Measurements from ENCODE around the gene ARPC5L. TPM values are rescaled to one million over a fixed set of nuclear protein-coding genes. Genes with fewer than 3 reads are reported as not detected.

ARPC5L gene
- total RNA-seq, 1 experiment from 2014 or later = 73.9 TPM

GRCh38 chr9:124908098-124908497 is 46.2 kb downstream of the ARPC5L start:
- no peak for DNase-seq (ENCODE audit: low spot score)
- no peak overlapping the region for H3K27ac ChIP-seq (ENCODE audit: low read depth, low read length, poor library complexity, severe bottlenecking)
- H3K4me3 ChIP-seq (ENCODE audit: low read depth, low read length, poor library complexity, severe bottlenecking) = no peak overlapping the region
- no TSS peak for BruUV-seq (replicated peaks)
- H3K9me3 ChIP-seq (ENCODE audit: low read depth, low read length, poor library complexity, severe bottlenecking) = no peaks in the 10 kb centered on the region
- H3K36me3 ChIP-seq (ENCODE audit: insufficient read depth, low read length, poor library complexity, severe bottlenecking) = no peaks in the 10 kb centered on the region
- no peaks in the 10 kb centered on the region for H3K27me3 ChIP-seq (replicated peaks; ENCODE audit: insufficient read depth, low read depth, low read length, poor library complexity)
- intact Hi-C loops (cut with micrococcal nuclease; ENCODE audit: unreplicated experiment) = no loop called here
- H3K4me1 ChIP-seq (ENCODE audit: insufficient read depth, low read length, poor library complexity, severe bottlenecking) = no peaks in the 10 kb centered on the region
- POLR2A ChIA-PET (ENCODE audit: low non-redundant PET) = no interaction called here
- CTCF ChIA-PET = no interaction called here
- TF ChIP-seq CTCF (conservative IDR thresholded peaks at IDR 0.05; ENCODE audit: low read depth, low read length) = no peak

DNA sequence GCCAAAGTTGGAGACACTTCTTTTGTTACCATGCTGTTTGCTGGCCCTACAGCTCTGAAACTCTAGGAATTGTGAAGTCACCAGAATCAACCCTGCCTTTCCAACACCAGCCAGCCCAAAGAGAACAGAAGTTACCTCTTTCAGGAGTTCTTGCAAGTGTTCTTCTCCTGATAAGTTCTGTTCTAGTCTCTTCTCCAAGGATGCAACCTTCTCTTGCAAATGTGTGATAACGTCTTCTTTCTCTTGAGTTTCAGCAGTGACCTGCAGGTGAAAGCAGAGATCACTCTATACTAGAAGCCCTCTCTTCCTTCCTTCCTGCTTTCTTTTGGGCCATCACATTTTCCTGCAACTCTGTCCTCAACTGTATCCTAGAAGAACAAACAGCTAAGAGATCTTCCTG is 49.8 kb downstream of the ARPC5L start:
- no peak overlapping the region for H3K27ac ChIP-seq (ENCODE audit: low read depth, low read length, poor library complexity, severe bottlenecking)
- POLR2A ChIA-PET (ENCODE audit: low non-redundant PET) = no interaction called here
- TF ChIP-seq EZH2 (IDR thresholded peaks at IDR 0.05; ENCODE audit: borderline replicate concordance, low read depth, low read length, poor library complexity, severe bottlenecking) (no peak), CTCF (conservative IDR thresholded peaks at IDR 0.05; ENCODE audit: low read depth, low read length) (no peak)
- H3K4me1 ChIP-seq (ENCODE audit: insufficient read depth, low read length, poor library complexity, severe bottlenecking) = no peaks in the 10 kb centered on the region
- no peaks in the 10 kb centered on the region for H3K9me3 ChIP-seq (ENCODE audit: low read depth, low read length, poor library complexity, severe bottlenecking)
- CTCF ChIA-PET = no interaction called here
- no TSS peak for BruUV-seq (replicated peaks)
- no peaks in the 10 kb centered on the region for H3K27me3 ChIP-seq (replicated peaks; ENCODE audit: insufficient read depth, low read depth, low read length, poor library complexity)
- no peaks in the 10 kb centered on the region for H3K36me3 ChIP-seq (ENCODE audit: insufficient read depth, low read length, poor library complexity, severe bottlenecking)
- no peak overlapping the region for H3K4me3 ChIP-seq (ENCODE audit: low read depth, low read length, poor library complexity, severe bottlenecking)
- no peak for DNase-seq (ENCODE audit: low spot score)
- intact Hi-C loops (cut with micrococcal nuclease; ENCODE audit: unreplicated experiment) = no loop called here

DNA sequence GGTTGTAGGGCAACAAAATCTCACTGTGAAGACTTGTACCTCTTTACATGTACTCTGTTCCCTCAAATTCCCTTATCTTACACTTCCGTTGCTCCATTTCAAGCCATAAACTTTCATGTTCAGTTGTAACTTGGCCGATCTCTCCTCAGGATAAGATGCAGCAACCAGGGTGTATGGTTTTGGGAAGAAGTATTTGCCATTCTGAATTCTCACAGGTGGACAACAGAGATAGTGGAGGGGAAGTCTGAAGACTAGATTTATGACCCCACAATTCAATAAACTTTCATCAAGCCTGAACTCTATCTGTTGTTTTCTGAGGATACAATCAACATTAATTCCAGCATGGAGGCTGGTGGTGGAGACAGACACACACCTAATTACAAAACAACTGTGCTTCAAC is 51.4 kb downstream of the ARPC5L start:
- ChIA-PET CTCF (no interaction called here), POLR2A (ENCODE audit: low non-redundant PET) (no interaction called here)
- H3K27me3 ChIP-seq (replicated peaks; ENCODE audit: insufficient read depth, low read depth, low read length, poor library complexity) = no peaks in the 10 kb centered on the region
- no peak overlapping the region for H3K4me3 ChIP-seq (ENCODE audit: low read depth, low read length, poor library complexity, severe bottlenecking)
- H3K9me3 ChIP-seq (ENCODE audit: low read depth, low read length, poor library complexity, severe bottlenecking) = no peaks in the 10 kb centered on the region
- no peaks in the 10 kb centered on the region for H3K4me1 ChIP-seq (ENCODE audit: insufficient read depth, low read length, poor library complexity, severe bottlenecking)
- intact Hi-C loops (cut with micrococcal nuclease; ENCODE audit: unreplicated experiment) = no loop called here
- H3K36me3 ChIP-seq (ENCODE audit: insufficient read depth, low read length, poor library complexity, severe bottlenecking) = no peaks in the 10 kb centered on the region
- no TSS peak for BruUV-seq (replicated peaks)
- no peak overlapping the region for H3K27ac ChIP-seq (ENCODE audit: low read depth, low read length, poor library complexity, severe bottlenecking)
- DNase-seq (ENCODE audit: low spot score) = no peak
- TF ChIP-seq EZH2 (IDR thresholded peaks at IDR 0.05; ENCODE audit: borderline replicate concordance, low read depth, low read length, poor library complexity, severe bottlenecking) (no peak), CTCF (conservative IDR thresholded peaks at IDR 0.05; ENCODE audit: low read depth, low read length) (no peak)
